ENCODE measurements around the gene OLFML3. TPM values are rescaled to one million over a fixed set of nuclear protein-coding genes. Genes with fewer than 3 reads are reported as not detected.
A peak's percentile ranks its signal among the peaks of the same experiment; 100 is the strongest.

OLFML3 gene
- total and polyA plus RNA-seq, 4 donors, result 9.7 to 108 (median 19.5) TPM

DNA sequence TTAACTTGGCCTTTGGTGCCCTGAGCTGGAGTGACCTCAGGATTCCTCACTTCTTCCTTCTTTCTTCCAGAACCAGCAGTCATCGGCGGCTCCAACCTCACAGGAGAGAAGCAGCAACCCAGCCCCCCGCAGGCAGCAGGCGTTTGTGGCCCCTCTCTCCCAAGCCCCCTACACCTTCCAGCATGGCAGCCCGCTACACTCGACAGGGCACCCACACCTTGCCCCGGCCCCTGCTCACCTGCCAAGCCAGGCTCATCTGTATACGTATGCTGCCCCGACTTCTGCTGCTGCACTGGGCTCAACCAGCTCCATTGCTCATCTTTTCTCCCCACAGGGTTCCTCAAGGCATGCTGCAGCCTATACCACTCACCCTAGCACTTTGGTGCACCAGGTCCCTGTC lies 6.3 kb upstream of the OLFML3 start:
- no peaks in the 10 kb centered on the region for H3K27me3 ChIP-seq (ENCODE audit: control insufficient read depth in 3 of 3, insufficient read depth in 3 of 3, low read length in 2 of 3)
- no peaks in the 10 kb centered on the region for H3K9me3 ChIP-seq (ENCODE audit: control insufficient read depth in 4 of 4, insufficient read depth in 3 of 4, low read length in 3 of 4)
- peaks cover 0 to 17% (median 8%) of the 10 kb centered on the region in 5 donors for H3K4me1 ChIP-seq (ENCODE audit: control insufficient read depth in 5 of 5, insufficient read depth in 5 of 5, low read length in 5 of 5)
- H3K27ac ChIP-seq (ENCODE audit: low read depth in 1 of 2, low read length in 1 of 2), result no peak overlapping the region
- no peak for ATAC-seq (ENCODE audit: insufficient read depth, low FRiP score)
- TF ChIP-seq, protein P1, sequence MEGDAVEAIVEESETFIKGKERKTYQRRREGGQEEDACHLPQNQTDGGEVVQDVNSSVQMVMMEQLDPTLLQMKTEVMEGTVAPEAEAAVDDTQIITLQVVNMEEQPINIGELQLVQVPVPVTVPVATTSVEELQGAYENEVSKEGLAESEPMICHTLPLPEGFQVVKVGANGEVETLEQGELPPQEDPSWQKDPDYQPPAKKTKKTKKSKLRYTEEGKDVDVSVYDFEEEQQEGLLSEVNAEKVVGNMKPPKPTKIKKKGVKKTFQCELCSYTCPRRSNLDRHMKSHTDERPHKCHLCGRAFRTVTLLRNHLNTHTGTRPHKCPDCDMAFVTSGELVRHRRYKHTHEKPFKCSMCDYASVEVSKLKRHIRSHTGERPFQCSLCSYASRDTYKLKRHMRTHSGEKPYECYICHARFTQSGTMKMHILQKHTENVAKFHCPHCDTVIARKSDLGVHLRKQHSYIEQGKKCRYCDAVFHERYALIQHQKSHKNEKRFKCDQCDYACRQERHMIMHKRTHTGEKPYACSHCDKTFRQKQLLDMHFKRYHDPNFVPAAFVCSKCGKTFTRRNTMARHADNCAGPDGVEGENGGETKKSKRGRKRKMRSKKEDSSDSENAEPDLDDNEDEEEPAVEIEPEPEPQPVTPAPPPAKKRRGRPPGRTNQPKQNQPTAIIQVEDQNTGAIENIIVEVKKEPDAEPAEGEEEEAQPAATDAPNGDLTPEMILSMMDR (IDR thresholded peaks at IDR 0.05; ENCODE audit: control extremely low read depth, extremely low read depth), result no peak
- no peak for DNase-seq
- peaks cover 34 to 41% (median 36%) of the 10 kb centered on the region in 4 donors for H3K36me3 ChIP-seq (ENCODE audit: control insufficient read depth in 4 of 4, insufficient read depth in 4 of 4, low read length in 4 of 4)
- WGBS, 2 donors, result 93 to 98% methylated on average over 9 of the region's 9 CpGs
- no peak overlapping the region for H3K9ac ChIP-seq (ENCODE audit: insufficient read depth in 1 of 2, low read length in 2 of 2)
- H3K4me3 ChIP-seq, result no peak overlapping the region

DNA sequence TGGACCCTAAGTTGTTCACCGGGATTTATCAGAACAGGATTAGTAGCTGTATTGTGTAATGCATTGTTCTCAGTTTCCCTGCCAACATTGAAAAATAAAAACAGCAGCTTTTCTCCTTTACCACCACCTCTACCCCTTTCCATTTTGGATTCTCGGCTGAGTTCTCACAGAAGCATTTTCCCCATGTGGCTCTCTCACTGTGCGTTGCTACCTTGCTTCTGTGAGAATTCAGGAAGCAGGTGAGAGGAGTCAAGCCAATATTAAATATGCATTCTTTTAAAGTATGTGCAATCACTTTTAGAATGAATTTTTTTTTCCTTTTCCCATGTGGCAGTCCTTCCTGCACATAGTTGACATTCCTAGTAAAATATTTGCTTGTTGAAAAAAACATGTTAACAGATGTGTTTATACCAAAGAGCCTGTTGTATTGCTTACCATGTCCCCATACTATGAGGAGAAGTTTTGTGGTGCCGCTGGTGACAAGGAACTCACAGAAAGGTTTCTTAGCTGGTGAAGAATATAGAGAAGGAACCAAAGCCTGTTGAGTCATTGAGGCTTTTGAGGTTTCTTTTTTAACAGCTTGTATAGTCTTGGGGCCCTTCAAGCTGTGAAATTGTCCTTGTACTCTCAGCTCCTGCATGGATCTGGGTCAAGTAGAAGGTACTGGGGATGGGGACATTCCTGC lies 3.9 kb upstream of the OLFML3 start:
- WGBS, 2 donors, result 18 to 38% methylated on average over 4 of the region's 4 CpGs
- TF ChIP-seq, protein P1 (IDR thresholded peaks at IDR 0.05; ENCODE audit: control extremely low read depth, extremely low read depth), result no peak
- DNase-seq (no peak), ATAC-seq (ENCODE audit: insufficient read depth, low FRiP score) (no peak)
- Histone ChIP-seq H3K4me1 (ENCODE audit: control insufficient read depth in 5 of 5, insufficient read depth in 5 of 5, low read length in 5 of 5) (peaks cover 0 to 38% (median 10%) of the 10 kb centered on the region in 5 donors), H3K27me3 (ENCODE audit: control insufficient read depth in 3 of 3, insufficient read depth in 3 of 3, low read length in 2 of 3) (no peaks in the 10 kb centered on the region), H3K4me3 (no peak overlapping the region), H3K9ac (ENCODE audit: insufficient read depth in 1 of 2, low read length in 2 of 2) (no peak overlapping the region), H3K27ac (ENCODE audit: low read depth in 1 of 2, low read length in 1 of 2) (peak overlapping the region in 1 of 2 donors; percentile 54), H3K36me3 (ENCODE audit: control insufficient read depth in 4 of 4, insufficient read depth in 4 of 4, low read length in 4 of 4) (peaks cover 19 to 28% (median 21%) of the 10 kb centered on the region in 4 donors), H3K9me3 (ENCODE audit: control insufficient read depth in 4 of 4, insufficient read depth in 3 of 4, low read length in 3 of 4) (no peaks in the 10 kb centered on the region)

DNA sequence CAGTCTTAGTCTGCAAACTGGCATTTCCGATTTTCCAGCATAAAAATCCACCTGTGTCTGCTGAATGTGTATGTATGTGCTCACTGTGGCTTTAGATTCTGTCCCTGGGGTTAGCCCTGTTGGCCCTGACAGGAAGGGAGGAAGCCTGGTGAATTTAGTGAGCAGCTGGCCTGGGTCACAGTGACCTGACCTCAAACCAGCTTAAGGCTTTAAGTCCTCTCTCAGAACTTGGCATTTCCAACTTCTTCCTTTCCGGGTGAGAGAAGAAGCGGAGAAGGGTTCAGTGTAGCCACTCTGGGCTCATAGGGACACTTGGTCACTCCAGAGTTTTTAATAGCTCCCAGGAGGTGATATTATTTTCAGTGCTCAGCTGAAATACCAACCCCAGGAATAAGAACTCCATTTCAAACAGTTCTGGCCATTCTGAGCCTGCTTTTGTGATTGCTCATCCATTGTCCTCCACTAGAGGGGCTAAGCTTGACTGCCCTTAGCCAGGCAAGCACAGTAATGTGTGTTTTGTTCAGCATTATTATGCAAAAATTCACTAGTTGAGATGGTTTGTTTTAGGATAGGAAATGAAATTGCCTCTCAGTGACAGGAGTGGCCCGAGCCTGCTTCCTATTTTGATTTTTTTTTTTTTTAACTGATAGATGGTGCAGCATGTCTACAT lies 2.5 kb upstream of the OLFML3 start:
- H3K9ac ChIP-seq (ENCODE audit: insufficient read depth in 1 of 2, low read length in 2 of 2), result peak overlapping the region in 1 of 2 donors; percentile 16
- H3K27ac ChIP-seq (ENCODE audit: low read depth in 1 of 2, low read length in 1 of 2), result no peak overlapping the region
- H3K27me3 ChIP-seq (ENCODE audit: control insufficient read depth in 3 of 3, insufficient read depth in 3 of 3, low read length in 2 of 3), result no peaks in the 10 kb centered on the region
- H3K36me3 ChIP-seq (ENCODE audit: control insufficient read depth in 4 of 4, insufficient read depth in 4 of 4, low read length in 4 of 4), result peaks cover 15 to 23% (median 17%) of the 10 kb centered on the region in 4 donors
- H3K9me3 ChIP-seq (ENCODE audit: control insufficient read depth in 4 of 4, insufficient read depth in 3 of 4, low read length in 3 of 4), result no peaks in the 10 kb centered on the region
- DNase-seq (peak; percentile 37 to 69 (median 68)), ATAC-seq (ENCODE audit: insufficient read depth, low FRiP score) (no peak)
- WGBS, 2 donors, result 38 to 59% methylated on average over 4 of the region's 4 CpGs
- TF ChIP-seq, protein P1 (IDR thresholded peaks at IDR 0.05; ENCODE audit: control extremely low read depth, extremely low read depth), result no peak
- H3K4me3 ChIP-seq, result no peak overlapping the region
- peaks cover 0 to 51% (median 18%) of the 10 kb centered on the region in 5 donors for H3K4me1 ChIP-seq (ENCODE audit: control insufficient read depth in 5 of 5, insufficient read depth in 5 of 5, low read length in 5 of 5)
